HepG2 (cell line): Measurements from ENCODE around the gene RINL. TPM values are rescaled to one million over a fixed set of nuclear protein-coding genes. Genes with fewer than 3 reads are reported as not detected.

Experiments used
- CAMTA2 ChIP-seq: sonication (generic); formaldehyde crosslinking; IDR thresholded peaks from 2 replicates; pipeline ENCODE4 v1.4.0; 2020; ENCODE audit warnings: mild to moderate bottlenecking, missing genetic modification reagents, borderline replicate concordance
- HMG20A ChIP-seq: IDR thresholded peaks from 2 replicates; pipeline ENCODE4 v1.6.1; 2016; ENCODE audit warnings: borderline replicate concordance
- IRF9 ChIP-seq: sonication (generic); formaldehyde crosslinking; IDR thresholded peaks from 2 replicates; pipeline ENCODE4 v1.8.0; 2022; ENCODE audit warnings: missing genetic modification reagents, mild to moderate bottlenecking, borderline replicate concordance
- KDM2A ChIP-seq: sonication (generic); formaldehyde crosslinking; IDR thresholded peaks from 2 replicates; pipeline ENCODE4 v1.4.0; 2020; ENCODE audit warnings: low read depth, missing genetic modification reagents, borderline replicate concordance
- MLX ChIP-seq: IDR thresholded peaks from 2 replicates; pipeline ENCODE4 v1.6.1; 2016
- PAX8 ChIP-seq: sonication (generic); formaldehyde crosslinking; IDR thresholded peaks from 2 replicates; pipeline ENCODE4 v1.8.0; 2022; ENCODE audit warnings: mild to moderate bottlenecking, missing genetic modification reagents, borderline replicate concordance
- YEATS4 ChIP-seq: sonication (generic); formaldehyde crosslinking; IDR thresholded peaks from 2 replicates; pipeline ENCODE4 v1.4.0; 2020; ENCODE audit warnings: missing genetic modification reagents, borderline replicate concordance
- ZBTB20 ChIP-seq: sonication (generic); formaldehyde crosslinking; IDR thresholded peaks from 2 replicates; pipeline ENCODE4 v1.8.1; 2023; ENCODE audit warnings: missing genetic modification reagents, low read depth, mild to moderate bottlenecking, borderline replicate concordance
- ZBTB44 ChIP-seq: sonication (generic); formaldehyde crosslinking; IDR thresholded peaks from 2 replicates; pipeline ENCODE4 v1.4.0; 2020; ENCODE audit warnings: missing genetic modification reagents
- ZFP37 ChIP-seq: sonication (generic); formaldehyde crosslinking; IDR thresholded peaks from 2 replicates; pipeline ENCODE4 v1.4.0; 2020; ENCODE audit warnings: missing genetic modification reagents, borderline replicate concordance
- ZNF18 ChIP-seq: sonication (generic); formaldehyde crosslinking; IDR thresholded peaks from 2 replicates; pipeline ENCODE4 v1.8.0; 2022; ENCODE audit warnings: mild to moderate bottlenecking, missing genetic modification reagents; ENCODE audit not compliant: insufficient replicate concordance
- ZNF256 ChIP-seq: sonication (generic); formaldehyde crosslinking; conservative IDR thresholded peaks from 2 replicates; pipeline ENCODE4 v1.4.0; 2020; ENCODE audit warnings: missing genetic modification reagents
- ZNF263 ChIP-seq: sonication (generic); formaldehyde crosslinking; IDR thresholded peaks from 2 replicates; pipeline ENCODE4 v1.4.0; 2020; ENCODE audit warnings: missing genetic modification reagents
- ZNF329 ChIP-seq: sonication (generic); formaldehyde crosslinking; IDR thresholded peaks from 2 replicates; pipeline ENCODE4 v1.9.0; 2021; ENCODE audit warnings: low read depth, mild to moderate bottlenecking, missing genetic modification reagents
- ZNF354B ChIP-seq: sonication (generic); formaldehyde crosslinking; IDR thresholded peaks from 2 replicates; pipeline ENCODE4 v1.8.0; 2022; ENCODE audit warnings: mild to moderate bottlenecking, missing genetic modification reagents
- ZSCAN5A ChIP-seq: sonication (generic); formaldehyde crosslinking; IDR thresholded peaks from 2 replicates; pipeline ENCODE4 v1.8.0; 2022; ENCODE audit warnings: mild to moderate bottlenecking, missing genetic modification reagents, borderline replicate concordance
- polyA plus RNA-seq, 8 experiments: library from polyadenylated mRNA; depleted of rRNA in 3 of 8; stranded (reverse) in 7 of 8; unstranded in 1 of 8; fragments of >200 nt; fragmentation: Illumina TruSeq in 4 of 8; extraction: Trizol in 4 of 8; gene quantifications; 2 replicates each; pipeline versions ENCODE4 v1.2.1 to v1.2.3, GENCODE V29; 2011 to 2016; ENCODE audit warnings: low read depth in 4 of 8, missing spikeins in 1 of 8, mixed read lengths in 1 of 8; ENCODE audit not compliant: insufficient read depth in 1 of 8
- total RNA-seq, 5 experiments: library from RNA; depleted of rRNA; stranded (reverse); fragments of >200 nt; fragmentation: Illumina TruSeq; extraction: Trizol; gene quantifications; 2 replicates each; pipeline ENCODE4 v1.2.3, GENCODE V29; 2016; ENCODE audit warnings: low read depth in 1 of 5
- TF ChIP-seq, protein P1 (sequence below): IDR thresholded peaks from 2 replicates; pipeline ENCODE4 v1.6.1; 2016; ENCODE audit warnings: mild to moderate bottlenecking
- TF ChIP-seq, protein P2 (sequence below): sonication (generic); formaldehyde crosslinking; IDR thresholded peaks from 2 replicates; pipeline ENCODE4 v1.9.0; 2021; ENCODE audit warnings: missing genetic modification reagents, borderline replicate concordance
- TF ChIP-seq, protein P3 (sequence below): sonication (generic); formaldehyde crosslinking; IDR thresholded peaks from 2 replicates; pipeline ENCODE4 v1.4.0; 2020; ENCODE audit warnings: mild to moderate bottlenecking, missing genetic modification reagents

The RINL gene
- total and polyA plus RNA-seq, 2 of the 13 experiments (the other 11 are each of a cell fraction or from before 2014, with no cell fraction given): 11.4 to 18.0 TPM

- TF ChIP-seq ZFP37 (CRISPR knock-in tag) (no peak), KDM2A (CRISPR knock-in tag) (peak; percentile 61; the same call in 1 of the 2 replicates), MLX (CRISPR knock-in tag) (peak; percentile 74), ZSCAN5A (CRISPR knock-in tag) (no peak), ZBTB44 (no peak), ZNF256 (CRISPR knock-in tag) (no peak), ZNF263 (CRISPR knock-in tag) (no peak), YEATS4 (peak; percentile 87; the same call in 1 of the 2 replicates), ZBTB20 (CRISPR knock-in tag) (no peak; the same call in 1 of the 2 replicates), ZNF354B (CRISPR knock-in tag) (no peak), ZNF18 (no peak), PAX8 (CRISPR knock-in tag) (no peak), HMG20A (CRISPR knock-in tag) (no peak), CAMTA2 (no peak), ZNF329 (CRISPR knock-in tag) (peak; percentile 76; the same call in 1 of the 2 replicates), IRF9 (CRISPR knock-in tag) (0 out of 2 replicates have a peak, but pooled peaks have one; percentile 53)
- TF ChIP-seq, protein P1, sequence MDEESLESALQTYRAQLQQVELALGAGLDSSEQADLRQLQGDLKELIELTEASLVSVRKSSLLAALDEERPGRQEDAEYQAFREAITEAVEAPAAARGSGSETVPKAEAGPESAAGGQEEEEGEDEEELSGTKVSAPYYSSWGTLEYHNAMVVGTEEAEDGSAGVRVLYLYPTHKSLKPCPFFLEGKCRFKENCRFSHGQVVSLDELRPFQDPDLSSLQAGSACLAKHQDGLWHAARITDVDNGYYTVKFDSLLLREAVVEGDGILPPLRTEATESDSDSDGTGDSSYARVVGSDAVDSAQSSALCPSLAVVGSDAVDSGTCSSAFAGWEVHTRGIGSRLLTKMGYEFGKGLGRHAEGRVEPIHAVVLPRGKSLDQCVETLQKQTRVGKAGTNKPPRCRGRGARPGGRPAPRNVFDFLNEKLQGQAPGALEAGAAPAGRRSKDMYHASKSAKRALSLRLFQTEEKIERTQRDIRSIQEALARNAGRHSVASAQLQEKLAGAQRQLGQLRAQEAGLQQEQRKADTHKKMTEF (CRISPR knock-in tag): peak; percentile 68
- TF ChIP-seq, protein P2, sequence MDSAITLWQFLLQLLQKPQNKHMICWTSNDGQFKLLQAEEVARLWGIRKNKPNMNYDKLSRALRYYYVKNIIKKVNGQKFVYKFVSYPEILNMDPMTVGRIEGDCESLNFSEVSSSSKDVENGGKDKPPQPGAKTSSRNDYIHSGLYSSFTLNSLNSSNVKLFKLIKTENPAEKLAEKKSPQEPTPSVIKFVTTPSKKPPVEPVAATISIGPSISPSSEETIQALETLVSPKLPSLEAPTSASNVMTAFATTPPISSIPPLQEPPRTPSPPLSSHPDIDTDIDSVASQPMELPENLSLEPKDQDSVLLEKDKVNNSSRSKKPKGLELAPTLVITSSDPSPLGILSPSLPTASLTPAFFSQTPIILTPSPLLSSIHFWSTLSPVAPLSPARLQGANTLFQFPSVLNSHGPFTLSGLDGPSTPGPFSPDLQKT (CRISPR knock-in tag): peak; percentile 27; the same call in 1 of the 2 replicates
- TF ChIP-seq, protein P3, sequence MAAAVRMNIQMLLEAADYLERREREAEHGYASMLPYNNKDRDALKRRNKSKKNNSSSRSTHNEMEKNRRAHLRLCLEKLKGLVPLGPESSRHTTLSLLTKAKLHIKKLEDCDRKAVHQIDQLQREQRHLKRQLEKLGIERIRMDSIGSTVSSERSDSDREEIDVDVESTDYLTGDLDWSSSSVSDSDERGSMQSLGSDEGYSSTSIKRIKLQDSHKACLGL: peak; percentile 65; the same call in 1 of the 2 replicates
Observed at GRCh38 chr19:38851622-38852230, 26.3 kb downstream of the RINL start (continued).
